Measurements from ENCODE around the gene CRACDL. TPM values are rescaled to one million over a fixed set of nuclear protein-coding genes. Genes with fewer than 3 reads are reported as not detected.
A peak's percentile ranks its signal among the peaks of the same experiment; 100 is the strongest.

CRACDL gene
- total RNA-seq, 1 experiment from 2014 or later, result 1.3 TPM

- DNase-seq (ENCODE audit: low read depth), result no peak
These were observed 111.6 kb downstream of the CRACDL start for GRCh38 chr2:98824256-98825019.

GRCh38 chr2:98823196-98824170 lies 112.5 kb downstream of the CRACDL start:
- no peak for DNase-seq (ENCODE audit: low read depth)

- no peak for DNase-seq (ENCODE audit: low read depth)
These were observed 113.5 kb downstream of the CRACDL start for GRCh38 chr2:98822301-98823164.

GRCh38 chr2:98821629-98822135 lies 114.3 kb downstream of the CRACDL start:
- no peak for DNase-seq (ENCODE audit: low read depth)

- DNase-seq (ENCODE audit: low read depth), result no peak
These were observed 116.7 kb downstream of the CRACDL start for GRCh38 chr2:98819231-98819766.

- DNase-seq (ENCODE audit: low read depth), result no peak
These were observed 117.9 kb downstream of the CRACDL start for GRCh38 chr2:98818164-98818563.

GRCh38 chr2:98816281-98816680 lies 119.7 kb downstream of the CRACDL start:
- no peak for DNase-seq (ENCODE audit: low read depth)

DNA sequence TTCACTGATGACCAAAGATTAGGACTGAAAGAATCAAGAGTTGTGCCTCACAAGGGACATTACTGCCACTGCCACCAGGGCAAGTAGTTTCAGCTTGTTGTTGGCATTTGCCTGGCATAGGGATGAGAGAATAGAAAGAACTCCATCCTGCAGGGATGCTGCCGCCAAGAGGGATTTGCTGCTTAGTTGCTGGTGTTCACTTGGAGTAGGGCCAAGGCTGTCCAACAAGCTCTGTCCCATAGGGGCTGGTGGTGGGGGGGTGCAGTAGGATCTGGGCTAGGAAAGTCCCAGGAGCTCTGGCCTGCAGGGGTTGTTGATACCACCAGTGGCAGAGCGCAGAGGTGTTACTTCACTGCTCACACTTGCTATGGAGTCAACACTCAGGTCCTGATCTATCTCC lies 120.2 kb downstream of the CRACDL start:
- DNase-seq (ENCODE audit: low read depth), result no peak

- no peak for DNase-seq (ENCODE audit: low read depth)
These were observed 124.3 kb downstream of the CRACDL start for GRCh38 chr2:98811766-98812165.

DNA sequence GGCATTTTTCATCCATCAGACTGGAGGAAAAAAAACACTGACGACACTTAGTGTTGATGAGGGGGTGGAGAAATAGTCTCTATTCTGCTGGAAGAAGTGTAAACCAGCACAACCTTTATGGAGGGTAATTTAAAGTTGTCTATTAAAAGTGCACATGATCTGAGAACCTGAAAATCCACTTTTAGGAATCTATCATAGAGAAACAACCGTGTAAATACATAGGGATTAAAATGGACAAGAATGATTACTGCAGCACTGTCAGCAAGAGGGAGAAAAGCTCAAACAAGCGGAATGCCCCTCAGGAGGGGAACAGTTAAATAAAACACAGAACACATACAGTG lies 125.5 kb downstream of the CRACDL start:
- DNase-seq (ENCODE audit: low read depth), result no peak

- DNase-seq (ENCODE audit: low read depth), result no peak
These were observed 126.0 kb downstream of the CRACDL start for GRCh38 chr2:98809878-98810587.

- DNase-seq (ENCODE audit: low read depth), result no peak
These were observed 126.9 kb downstream of the CRACDL start for GRCh38 chr2:98809116-98809515.

DNA sequence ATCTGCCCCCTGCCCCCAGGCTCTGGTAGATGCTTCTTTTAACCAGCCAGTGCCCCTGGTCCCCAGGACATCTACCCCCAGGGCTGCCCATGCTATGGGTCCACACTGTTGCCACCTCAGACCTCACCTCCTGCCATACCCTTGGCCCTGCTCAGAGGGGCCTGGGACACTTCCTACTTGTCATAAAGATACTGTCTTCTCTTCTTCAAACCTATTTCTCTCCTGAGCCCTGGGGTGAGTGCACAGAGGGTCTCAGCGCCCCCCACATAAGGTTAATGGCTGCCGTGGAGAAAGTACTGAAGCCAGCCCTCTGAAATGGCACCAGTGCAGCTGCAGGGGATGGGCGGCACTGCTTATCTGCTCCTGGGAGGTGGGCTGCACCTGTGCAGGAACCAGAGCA lies 127.5 kb downstream of the CRACDL start:
- no peak for DNase-seq (ENCODE audit: low read depth)

DNA sequence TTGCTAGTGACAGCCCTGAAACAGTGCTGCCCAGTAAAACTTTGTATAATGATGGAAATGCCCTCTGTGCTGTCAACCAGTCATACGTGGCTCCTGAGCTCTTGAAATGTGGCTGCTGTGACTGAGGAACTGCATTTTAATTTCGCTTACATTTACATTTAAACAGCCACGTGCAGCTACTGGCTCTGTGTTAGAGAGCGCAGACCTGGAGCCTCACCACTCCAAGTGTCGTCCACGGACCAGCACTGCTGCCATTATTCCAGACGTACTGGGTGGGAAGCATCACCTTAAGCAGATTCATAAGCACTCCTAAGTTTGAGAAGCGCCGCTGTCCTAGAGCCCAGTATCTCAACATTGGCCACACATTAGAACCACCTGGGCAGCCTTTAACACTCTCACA lies 128.1 kb downstream of the CRACDL start:
- no peak for DNase-seq (ENCODE audit: low read depth)

GRCh38 chr2:98807221-98807620 lies 128.8 kb downstream of the CRACDL start:
- no peak for DNase-seq (ENCODE audit: low read depth)

DNA sequence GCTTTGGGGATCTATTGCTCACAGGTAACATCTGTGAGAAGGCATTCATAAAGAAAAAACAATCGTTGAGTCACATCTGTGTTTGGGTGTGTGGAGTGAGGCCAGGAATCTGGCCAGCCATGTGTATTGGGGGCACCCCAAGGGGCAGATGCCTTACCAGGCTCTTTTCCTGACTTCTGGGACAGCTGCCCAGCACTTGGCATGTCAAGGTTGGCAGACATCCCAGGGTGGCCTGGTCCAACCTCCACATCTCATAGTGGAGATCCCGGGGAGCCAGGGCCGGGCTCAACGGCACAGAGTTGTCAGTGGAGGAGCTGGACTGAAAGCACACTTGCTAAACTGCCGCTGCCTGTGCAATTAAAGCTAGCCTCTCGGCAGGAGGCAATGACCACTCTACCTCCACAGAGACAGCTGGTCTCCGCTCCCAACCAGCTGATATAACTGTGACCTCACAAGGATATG lies 129.8 kb downstream of the CRACDL start:
- peak; percentile 73 for DNase-seq (ENCODE audit: low read depth)

DNA sequence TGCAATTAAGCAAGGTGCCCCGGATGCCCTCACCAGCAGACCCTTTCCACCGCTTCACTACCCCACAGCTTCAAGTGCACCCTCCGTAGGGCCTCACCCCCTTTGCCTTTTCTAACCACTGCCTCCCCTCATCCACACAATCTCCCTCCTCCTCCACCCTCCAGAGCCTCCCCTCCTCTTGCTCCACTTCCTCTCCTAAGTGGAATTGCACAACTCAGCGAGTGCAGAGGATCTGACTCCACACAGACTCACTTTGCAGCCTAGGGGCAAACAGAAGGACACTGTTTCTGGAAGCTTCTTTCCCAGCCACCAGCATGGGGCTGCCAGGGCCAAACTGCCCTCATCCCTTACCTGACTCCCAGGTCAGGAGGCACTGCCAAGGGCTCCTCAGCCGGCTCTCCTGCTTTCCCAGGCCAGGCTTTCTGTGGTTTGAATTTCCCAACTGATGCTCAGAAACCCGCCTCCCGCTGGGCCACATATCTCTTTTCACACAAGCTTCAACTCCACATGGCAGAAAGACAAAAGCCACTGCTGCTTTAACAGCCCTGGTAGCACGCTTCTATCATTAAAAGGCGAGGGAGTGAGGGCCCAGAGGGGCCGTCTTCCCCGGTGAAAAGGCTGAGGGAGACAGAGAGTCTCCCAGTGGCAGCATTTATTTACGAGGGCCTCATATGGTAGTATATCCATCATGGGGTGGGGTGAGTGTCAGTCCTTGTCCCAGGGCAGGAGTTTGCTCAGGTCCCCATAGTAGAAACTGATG lies 130.4 kb downstream of the CRACDL start:
- DNase-seq (ENCODE audit: low read depth), result peak; percentile 64

GRCh38 chr2:98804736-98805135 lies 131.3 kb downstream of the CRACDL start:
- DNase-seq (ENCODE audit: low read depth), result no peak

DNA sequence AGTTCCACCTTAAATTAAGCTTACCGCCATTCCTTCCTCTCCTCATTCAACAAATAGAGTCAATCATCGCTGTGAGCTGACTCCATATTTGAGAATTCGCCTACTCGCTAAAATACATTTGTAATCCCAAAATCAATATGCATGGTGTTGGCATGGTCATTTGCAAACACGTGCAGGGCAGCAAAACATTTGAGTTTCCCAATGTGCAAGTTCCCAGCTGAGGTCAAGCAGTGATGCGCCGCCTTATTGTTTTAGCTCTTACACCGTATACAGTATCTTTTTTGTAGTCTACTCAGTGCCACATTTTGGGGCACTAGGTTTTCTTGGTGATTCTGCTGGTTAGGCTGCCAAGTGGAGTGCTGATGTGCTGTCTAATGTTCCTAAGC lies 131.8 kb downstream of the CRACDL start:
- DNase-seq (ENCODE audit: low read depth), result no peak

Data from Daoy (cell line).